ENCODE results near the gene CD81. TPM values are rescaled to one million over a fixed set of nuclear protein-coding genes. Genes with fewer than 3 reads are reported as not detected.
A peak's percentile ranks its signal among the peaks of the same experiment; 100 is the strongest.
"Not testable (repeated sequence)": the region's sequence is repeated elsewhere in the genome, so short reads cannot be mapped to it uniquely, and the experiment has no call there.

Gene CD81
- total RNA-seq, 2 donors from 2014 or later = 116 to 122 TPM

GRCh38 chr11:2361565-2361964, 15.5 kb upstream of the CD81 start:
- H3K27ac Mint-ChIP-seq = no peak overlapping the region
- H3K4me3 Mint-ChIP-seq = no peak overlapping the region
- no peak for ATAC-seq (replicated peaks in 1 of 2)
- no peak for DNase-seq
- no peaks in the 10 kb centered on the region for H3K4me1 Mint-ChIP-seq (ENCODE audit: low read depth)
- no peaks in the 10 kb centered on the region for H3K9me3 Mint-ChIP-seq
- no peaks in the 10 kb centered on the region for H3K36me3 Mint-ChIP-seq (ENCODE audit: insufficient read depth in 2 of 2)
- no peaks in the 10 kb centered on the region for H3K27me3 Mint-ChIP-seq (ENCODE audit: low read depth)

- ATAC-seq (replicated peaks in 1 of 2) (no peak), DNase-seq (no peak)
- no peaks in the 10 kb centered on the region for H3K27me3 Mint-ChIP-seq (ENCODE audit: low read depth)
- no peaks in the 10 kb centered on the region for H3K4me1 Mint-ChIP-seq (ENCODE audit: low read depth)
- no peaks in the 10 kb centered on the region for H3K36me3 Mint-ChIP-seq (ENCODE audit: insufficient read depth in 2 of 2)
- H3K4me3 Mint-ChIP-seq = no peak overlapping the region
- H3K9me3 Mint-ChIP-seq = no peaks in the 10 kb centered on the region
- H3K27ac Mint-ChIP-seq = no peak overlapping the region
These were observed 14.7 kb upstream of the CD81 start for GRCh38 chr11:2362414-2362813.

GRCh38 chr11:2363130-2363529, 14.0 kb upstream of the CD81 start:
- ATAC-seq (replicated peaks in 1 of 2) (no peak), DNase-seq (no peak)
- Mint-ChIP-seq H3K9me3 (no peaks in the 10 kb centered on the region), H3K4me1 (ENCODE audit: low read depth) (no peaks in the 10 kb centered on the region), H3K27me3 (ENCODE audit: low read depth) (no peaks in the 10 kb centered on the region), H3K27ac (no peak overlapping the region), H3K4me3 (no peak overlapping the region), H3K36me3 (ENCODE audit: insufficient read depth in 2 of 2) (no peaks in the 10 kb centered on the region)

- ATAC-seq (replicated peaks in 1 of 2) (no peak), DNase-seq (no peak)
- Mint-ChIP-seq H3K9me3 (no peaks in the 10 kb centered on the region), H3K4me1 (ENCODE audit: low read depth) (no peaks in the 10 kb centered on the region), H3K27me3 (ENCODE audit: low read depth) (no peaks in the 10 kb centered on the region), H3K27ac (no peak overlapping the region), H3K36me3 (ENCODE audit: insufficient read depth in 2 of 2) (no peaks in the 10 kb centered on the region), H3K4me3 (no peak overlapping the region)
These were observed 13.3 kb upstream of the CD81 start for GRCh38 chr11:2363577-2364370.

- H3K4me3 Mint-ChIP-seq; ATAC-seq (replicated peaks in 1 of 2); DNase-seq: not testable (repeated sequence)
These were observed 12.7 kb upstream of the CD81 start for GRCh38 chr11:2364386-2364785.

GRCh38 chr11:2365571-2366210, 11.4 kb upstream of the CD81 start:
- Mint-ChIP-seq H3K27ac (no peak overlapping the region), H3K4me3 (no peak overlapping the region), H3K36me3 (ENCODE audit: insufficient read depth in 2 of 2) (no peaks in the 10 kb centered on the region), H3K9me3 (no peaks in the 10 kb centered on the region), H3K27me3 (ENCODE audit: low read depth) (no peaks in the 10 kb centered on the region), H3K4me1 (ENCODE audit: low read depth) (no peaks in the 10 kb centered on the region)
- no peak for ATAC-seq (replicated peaks in 1 of 2)
- no peak for DNase-seq

More at GRCh38 chr11:2364386-2364785, 12.7 kb upstream of the CD81 start:
- H3K27me3 Mint-ChIP-seq (ENCODE audit: low read depth); H3K4me1 Mint-ChIP-seq (ENCODE audit: low read depth); H3K36me3 Mint-ChIP-seq (ENCODE audit: insufficient read depth in 2 of 2); H3K9me3 Mint-ChIP-seq; H3K27ac Mint-ChIP-seq: not testable (repeated sequence)

GRCh38 chr11:2366276-2366675, 10.8 kb upstream of the CD81 start:
- no peak for DNase-seq
- Mint-ChIP-seq H3K27ac (no peak overlapping the region), H3K4me3 (no peak overlapping the region), H3K4me1 (ENCODE audit: low read depth) (no peaks in the 10 kb centered on the region), H3K36me3 (ENCODE audit: insufficient read depth in 2 of 2) (no peaks in the 10 kb centered on the region), H3K27me3 (ENCODE audit: low read depth) (no peaks in the 10 kb centered on the region), H3K9me3 (no peaks in the 10 kb centered on the region)
- ATAC-seq (replicated peaks in 1 of 2) = no peak

- no peaks in the 10 kb centered on the region for H3K4me1 Mint-ChIP-seq (ENCODE audit: low read depth)
- H3K4me3 Mint-ChIP-seq = no peak overlapping the region
- DNase-seq (no peak), ATAC-seq (replicated peaks in 1 of 2) (no peak)
- H3K27me3 Mint-ChIP-seq (ENCODE audit: low read depth) = no peaks in the 10 kb centered on the region
- no peaks in the 10 kb centered on the region for H3K9me3 Mint-ChIP-seq
- no peak overlapping the region for H3K27ac Mint-ChIP-seq
- H3K36me3 Mint-ChIP-seq (ENCODE audit: insufficient read depth in 2 of 2) = no peaks in the 10 kb centered on the region
These were observed 10.4 kb upstream of the CD81 start for GRCh38 chr11:2366733-2367132.

- ATAC-seq (replicated peaks in 1 of 2) = no peak
- no peaks in the 10 kb centered on the region for H3K9me3 Mint-ChIP-seq
- no peak for DNase-seq
- H3K4me1 Mint-ChIP-seq (ENCODE audit: low read depth) = no peaks in the 10 kb centered on the region
- no peaks in the 10 kb centered on the region for H3K36me3 Mint-ChIP-seq (ENCODE audit: insufficient read depth in 2 of 2)
- no peak overlapping the region for H3K27ac Mint-ChIP-seq
- no peaks in the 10 kb centered on the region for H3K27me3 Mint-ChIP-seq (ENCODE audit: low read depth)
- no peak overlapping the region for H3K4me3 Mint-ChIP-seq
These were observed 9.6 kb upstream of the CD81 start for GRCh38 chr11:2367266-2368160.

GRCh38 chr11:2368178-2368850, 8.8 kb upstream of the CD81 start:
- no peaks in the 10 kb centered on the region for H3K4me1 Mint-ChIP-seq (ENCODE audit: low read depth)
- H3K27ac Mint-ChIP-seq = no peak overlapping the region
- H3K27me3 Mint-ChIP-seq (ENCODE audit: low read depth) = no peaks in the 10 kb centered on the region

GRCh38 chr11:2368851-2369180, 8.3 kb upstream of the CD81 start:
- H3K4me3 Mint-ChIP-seq = no peak overlapping the region
- no peaks in the 10 kb centered on the region for H3K27me3 Mint-ChIP-seq (ENCODE audit: low read depth)
- no peak overlapping the region for H3K27ac Mint-ChIP-seq
- DNase-seq (no peak), ATAC-seq (replicated peaks in 1 of 2) (no peak)
- H3K36me3 Mint-ChIP-seq (ENCODE audit: insufficient read depth in 2 of 2) = no peaks in the 10 kb centered on the region
- no peaks in the 10 kb centered on the region for H3K4me1 Mint-ChIP-seq (ENCODE audit: low read depth)
- no peaks in the 10 kb centered on the region for H3K9me3 Mint-ChIP-seq

More at GRCh38 chr11:2368178-2368850, 8.8 kb upstream of the CD81 start:
- Mint-ChIP-seq H3K9me3 (no peaks in the 10 kb centered on the region), H3K4me3 (no peak overlapping the region), H3K36me3 (ENCODE audit: insufficient read depth in 2 of 2) (no peaks in the 10 kb centered on the region)
- ATAC-seq (replicated peaks in 1 of 2) (no peak), DNase-seq (no peak)

GRCh38 chr11:2369320-2369719, 7.8 kb upstream of the CD81 start:
- H3K36me3 Mint-ChIP-seq (ENCODE audit: insufficient read depth in 2 of 2) = no peaks in the 10 kb centered on the region
- DNase-seq (no peak), ATAC-seq (replicated peaks in 1 of 2) (no peak)
- no peaks in the 10 kb centered on the region for H3K9me3 Mint-ChIP-seq
- no peaks in the 10 kb centered on the region for H3K27me3 Mint-ChIP-seq (ENCODE audit: low read depth)
- H3K27ac Mint-ChIP-seq = no peak overlapping the region
- H3K4me3 Mint-ChIP-seq = no peak overlapping the region
- H3K4me1 Mint-ChIP-seq (ENCODE audit: low read depth) = no peaks in the 10 kb centered on the region

GRCh38 chr11:2369896-2370295, 7.2 kb upstream of the CD81 start:
- ATAC-seq (replicated peaks in 1 of 2) (no peak), DNase-seq (no peak)
- no peak overlapping the region for H3K4me3 Mint-ChIP-seq
- H3K27ac Mint-ChIP-seq = peak overlapping the region; percentile 8
- H3K36me3 Mint-ChIP-seq (ENCODE audit: insufficient read depth in 2 of 2) = no peaks in the 10 kb centered on the region
- no peaks in the 10 kb centered on the region for H3K27me3 Mint-ChIP-seq (ENCODE audit: low read depth)
- no peaks in the 10 kb centered on the region for H3K4me1 Mint-ChIP-seq (ENCODE audit: low read depth)
- no peaks in the 10 kb centered on the region for H3K9me3 Mint-ChIP-seq
